HepG2 (cell line): Measurements from ENCODE around the gene ICE1. TPM values are rescaled to one million over a fixed set of nuclear protein-coding genes. Genes with fewer than 3 reads are reported as not detected.

Experiments
- CENPX ChIP-seq: sonication (generic); formaldehyde crosslinking; IDR thresholded peaks from 2 replicates; pipeline ENCODE4 v1.9.0; 2021; ENCODE audit warnings: mild to moderate bottlenecking, missing genetic modification reagents, moderate library complexity
- GFI1 ChIP-seq: sonication (generic); formaldehyde crosslinking; IDR thresholded peaks from 2 replicates; pipeline ENCODE4 v1.5.0; 2020; ENCODE audit warnings: missing genetic modification reagents, mild to moderate bottlenecking, borderline replicate concordance
- HCFC1 ChIP-seq: fragments of 150-350 bp; IDR thresholded peaks from 2 replicates; pipeline ENCODE4 v1.6.1; 2014; ENCODE audit warnings: low read depth, low read length
- NCOA5 ChIP-seq: sonication (generic); formaldehyde crosslinking; IDR thresholded peaks from 2 replicates; pipeline ENCODE4 v1.4.0; 2020; ENCODE audit warnings: missing genetic modification reagents
- NFYB ChIP-seq: sonication (generic); formaldehyde crosslinking; IDR thresholded peaks from 2 replicates; pipeline ENCODE4 v1.4.0; 2020; ENCODE audit warnings: missing genetic modification reagents
- PAX8 ChIP-seq: sonication (generic); formaldehyde crosslinking; IDR thresholded peaks from 2 replicates; pipeline ENCODE4 v1.8.0; 2022; ENCODE audit warnings: mild to moderate bottlenecking, missing genetic modification reagents, borderline replicate concordance
- PLRG1 ChIP-seq: fragments of 450-650 bp; conservative IDR thresholded peaks from 2 replicates; pipeline ENCODE4 v1.6.1; 2016
- POGZ ChIP-seq: sonication (generic); formaldehyde crosslinking; IDR thresholded peaks from 2 replicates; pipeline ENCODE4 v1.4.0; 2020; ENCODE audit warnings: mild to moderate bottlenecking, missing genetic modification reagents
- RARA ChIP-seq: IDR thresholded peaks from 2 replicates; pipeline ENCODE4 v1.6.1; 2016; ENCODE audit warnings: missing genetic modification reagents, missing compliant biosample characterization
- RFX1 ChIP-seq: fragments of 450-650 bp; IDR thresholded peaks from 2 replicates; pipeline ENCODE4 v1.6.1; 2017
- SPEN ChIP-seq: sonication (generic); formaldehyde crosslinking; IDR thresholded peaks from 2 replicates; pipeline ENCODE4 v1.5.1; 2020; ENCODE audit warnings: low read depth, mild to moderate bottlenecking, missing genetic modification reagents
- TAF1 ChIP-seq: sonication (generic); formaldehyde crosslinking; IDR thresholded peaks from 2 replicates; pipeline ENCODE4 v1.4.0; 2020; ENCODE audit warnings: missing genetic modification reagents
- TBL1XR1 ChIP-seq: fragments of 150-350 bp; IDR thresholded peaks from 2 replicates; pipeline ENCODE4 v1.6.1; 2014; ENCODE audit warnings: borderline replicate concordance, low read length; ENCODE audit not compliant: partially characterized antibody
- TGIF2 ChIP-seq: IDR thresholded peaks from 2 replicates; pipeline ENCODE4 v1.6.1; 2016; ENCODE audit warnings: control low read depth, missing compliant biosample characterization
- ZFP82 ChIP-seq: sonication (generic); formaldehyde crosslinking; IDR thresholded peaks from 2 replicates; pipeline ENCODE4 v1.5.1; 2020; ENCODE audit warnings: mild to moderate bottlenecking, missing genetic modification reagents, borderline replicate concordance
- ZNF121 ChIP-seq: sonication (generic); formaldehyde crosslinking; IDR thresholded peaks from 2 replicates; pipeline ENCODE4 v1.5.0; 2020; ENCODE audit warnings: mild to moderate bottlenecking, missing genetic modification reagents
- ZNF282 ChIP-seq: fragments of 450-650 bp; IDR thresholded peaks from 2 replicates; pipeline ENCODE4 v1.6.1; 2018; ENCODE audit not compliant: partially characterized antibody
- ZNF33B ChIP-seq: sonication (generic); formaldehyde crosslinking; IDR thresholded peaks from 2 replicates; pipeline ENCODE4 v1.5.1; 2020; ENCODE audit warnings: mild to moderate bottlenecking, missing genetic modification reagents
- ZNF34 ChIP-seq: sonication (generic); formaldehyde crosslinking; IDR thresholded peaks from 2 replicates; pipeline ENCODE4 v1.4.0; 2020; ENCODE audit warnings: mild to moderate bottlenecking, missing genetic modification reagents, borderline replicate concordance
- ZNF510 ChIP-seq: sonication (generic); formaldehyde crosslinking; IDR thresholded peaks from 2 replicates; pipeline ENCODE4 v1.4.0; 2020; ENCODE audit warnings: low read depth, mild to moderate bottlenecking, missing genetic modification reagents
- ZNF556 ChIP-seq: sonication (generic); formaldehyde crosslinking; IDR thresholded peaks from 2 replicates; pipeline ENCODE4 v1.4.0; 2020; ENCODE audit warnings: mild to moderate bottlenecking, missing genetic modification reagents, borderline replicate concordance
- ZNF615 ChIP-seq: sonication (generic); formaldehyde crosslinking; IDR thresholded peaks from 2 replicates; pipeline ENCODE4 v1.5.0; 2020; ENCODE audit warnings: mild to moderate bottlenecking, missing genetic modification reagents, borderline replicate concordance
- ZNF782 ChIP-seq: sonication (generic); formaldehyde crosslinking; IDR thresholded peaks from 2 replicates; pipeline ENCODE4 v1.4.0; 2020; ENCODE audit warnings: missing genetic modification reagents, mild to moderate bottlenecking, borderline replicate concordance
- polyA plus RNA-seq, 8 experiments: library from polyadenylated mRNA; depleted of rRNA in 3 of 8; stranded (reverse) in 7 of 8; unstranded in 1 of 8; fragments of >200 nt; fragmentation: Illumina TruSeq in 4 of 8; extraction: Trizol in 4 of 8; gene quantifications; 2 replicates each; pipeline versions ENCODE4 v1.2.1 to v1.2.3, GENCODE V29; 2011 to 2016; ENCODE audit warnings: low read depth in 4 of 8, missing spikeins in 1 of 8, mixed read lengths in 1 of 8; ENCODE audit not compliant: insufficient read depth in 1 of 8
- total RNA-seq, 5 experiments: library from RNA; depleted of rRNA; stranded (reverse); fragments of >200 nt; fragmentation: Illumina TruSeq; extraction: Trizol; gene quantifications; 2 replicates each; pipeline ENCODE4 v1.2.3, GENCODE V29; 2016; ENCODE audit warnings: low read depth in 1 of 5
- TF ChIP-seq, protein P1 (sequence below): sonication (generic); formaldehyde crosslinking; IDR thresholded peaks from 2 replicates; pipeline ENCODE4 v1.8.0; 2022; ENCODE audit warnings: missing genetic modification reagents, mild to moderate bottlenecking, borderline replicate concordance
- TF ChIP-seq, protein P2 (sequence below): conservative IDR thresholded peaks from 2 replicates; pipeline ENCODE4 v1.6.1; 2018; ENCODE audit warnings: missing genetic modification reagents
- TF ChIP-seq, protein P3 (sequence below): sonication (generic); formaldehyde crosslinking; IDR thresholded peaks from 2 replicates; pipeline ENCODE4 v1.8.0; 2022; ENCODE audit warnings: mild to moderate bottlenecking, missing genetic modification reagents, moderate library complexity
- TF ChIP-seq, protein P4 (sequence below): sonication (generic); formaldehyde crosslinking; IDR thresholded peaks from 2 replicates; pipeline ENCODE4 v1.5.0; 2020; ENCODE audit warnings: missing genetic modification reagents

ICE1 gene
- total and polyA plus RNA-seq, 2 of the 13 experiments (the other 11 are each of a cell fraction or from before 2014, with no cell fraction given) = 9.1 to 27.6 TPM

DNA sequence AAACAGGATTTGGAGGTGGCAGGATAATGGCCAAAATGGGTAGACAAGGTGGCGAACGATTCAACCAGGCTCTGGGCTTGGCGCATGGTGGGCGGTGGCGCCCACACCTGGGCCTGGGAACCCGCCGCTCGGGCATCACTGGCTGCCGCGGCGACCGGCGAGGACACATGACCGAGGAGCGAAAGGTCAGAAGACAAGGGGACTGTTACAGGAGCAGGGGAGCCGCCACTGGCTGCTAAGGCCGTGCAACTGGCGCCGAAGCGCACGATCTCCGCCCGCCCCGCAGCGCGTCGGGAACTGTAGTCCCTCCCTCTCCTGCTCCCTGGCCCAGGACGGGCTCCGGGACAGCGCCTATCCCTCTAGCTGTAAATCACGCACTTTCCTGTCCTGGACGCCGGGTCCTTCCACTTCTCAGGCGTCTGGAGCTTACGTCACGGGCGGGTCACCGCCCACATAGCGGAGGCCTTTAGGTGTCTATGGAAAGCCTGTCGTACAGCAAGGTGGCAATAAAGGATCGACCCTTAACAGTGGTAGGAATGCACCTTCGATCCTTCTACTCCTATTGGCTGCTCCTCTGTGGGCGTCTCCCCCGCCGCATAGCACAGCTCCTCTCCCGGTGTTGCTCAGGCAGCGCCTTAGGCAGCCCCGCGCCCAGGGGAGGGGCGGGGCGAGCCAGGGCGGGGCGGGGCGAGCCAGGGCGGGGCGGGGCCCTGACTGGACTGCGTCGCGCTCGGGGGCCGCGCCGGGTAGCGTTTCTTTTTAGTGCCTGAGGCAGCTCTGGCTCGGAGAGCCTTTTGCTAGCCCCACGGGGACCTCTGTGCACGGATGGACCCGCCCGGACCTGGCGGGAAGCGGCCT, at the start of gene ICE1 (continued):
- TF ChIP-seq ZNF615 (CRISPR knock-in tag) (no peak), ZNF510 (no peak), ZFP82 (CRISPR knock-in tag) (no peak), GFI1 (CRISPR knock-in tag) (peak; percentile 88; the same call in 1 of the 2 replicates), ZNF282 (no peak), TBL1XR1 (peak; percentile 54), ZNF33B (CRISPR knock-in tag) (0 out of 2 replicates have a peak, but pooled peaks have one; percentile 11), ZNF556 (CRISPR knock-in tag) (peak; percentile 81), ZNF34 (CRISPR knock-in tag) (0 out of 2 replicates have a peak, but pooled peaks have one; percentile 30), ZNF121 (CRISPR knock-in tag) (0 out of 2 replicates have a peak, but pooled peaks have one; percentile 26), NCOA5 (CRISPR knock-in tag) (no peak), TAF1 (peak; percentile 80), ZNF782 (CRISPR knock-in tag) (peak; percentile 81; the same call in 1 of the 2 replicates), CENPX (CRISPR knock-in tag) (no peak), TGIF2 (CRISPR knock-in tag) (0 out of 2 replicates have a peak, but pooled peaks have one; percentile 34), POGZ (CRISPR knock-in tag) (peak; percentile 66; the same call in 1 of the 2 replicates), HCFC1 (peak; percentile 84), PAX8 (CRISPR knock-in tag) (no peak), PLRG1 (no peak), RFX1 (0 out of 2 replicates have a peak, but pooled peaks have one; percentile 21), NFYB (CRISPR knock-in tag) (peak; percentile 61), SPEN (CRISPR knock-in tag) (peak; percentile 86), RARA (CRISPR knock-in tag) (peak; percentile 65)
- TF ChIP-seq, protein P1, sequence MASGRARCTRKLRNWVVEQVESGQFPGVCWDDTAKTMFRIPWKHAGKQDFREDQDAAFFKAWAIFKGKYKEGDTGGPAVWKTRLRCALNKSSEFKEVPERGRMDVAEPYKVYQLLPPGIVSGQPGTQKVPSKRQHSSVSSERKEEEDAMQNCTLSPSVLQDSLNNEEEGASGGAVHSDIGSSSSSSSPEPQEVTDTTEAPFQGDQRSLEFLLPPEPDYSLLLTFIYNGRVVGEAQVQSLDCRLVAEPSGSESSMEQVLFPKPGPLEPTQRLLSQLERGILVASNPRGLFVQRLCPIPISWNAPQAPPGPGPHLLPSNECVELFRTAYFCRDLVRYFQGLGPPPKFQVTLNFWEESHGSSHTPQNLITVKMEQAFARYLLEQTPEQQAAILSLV (CRISPR knock-in tag) = 0 out of 2 replicates have a peak, but pooled peaks have one; percentile 23
- TF ChIP-seq, protein P2, sequence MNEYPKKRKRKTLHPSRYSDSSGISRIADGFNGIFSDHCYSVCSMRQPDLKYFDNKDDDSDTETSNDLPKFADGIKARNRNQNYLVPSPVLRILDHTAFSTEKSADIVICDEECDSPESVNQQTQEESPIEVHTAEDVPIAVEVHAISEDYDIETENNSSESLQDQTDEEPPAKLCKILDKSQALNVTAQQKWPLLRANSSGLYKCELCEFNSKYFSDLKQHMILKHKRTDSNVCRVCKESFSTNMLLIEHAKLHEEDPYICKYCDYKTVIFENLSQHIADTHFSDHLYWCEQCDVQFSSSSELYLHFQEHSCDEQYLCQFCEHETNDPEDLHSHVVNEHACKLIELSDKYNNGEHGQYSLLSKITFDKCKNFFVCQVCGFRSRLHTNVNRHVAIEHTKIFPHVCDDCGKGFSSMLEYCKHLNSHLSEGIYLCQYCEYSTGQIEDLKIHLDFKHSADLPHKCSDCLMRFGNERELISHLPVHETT (CRISPR knock-in tag) = 0 out of 2 replicates have a peak, but pooled peaks have one; percentile 66
- TF ChIP-seq, protein P3, sequence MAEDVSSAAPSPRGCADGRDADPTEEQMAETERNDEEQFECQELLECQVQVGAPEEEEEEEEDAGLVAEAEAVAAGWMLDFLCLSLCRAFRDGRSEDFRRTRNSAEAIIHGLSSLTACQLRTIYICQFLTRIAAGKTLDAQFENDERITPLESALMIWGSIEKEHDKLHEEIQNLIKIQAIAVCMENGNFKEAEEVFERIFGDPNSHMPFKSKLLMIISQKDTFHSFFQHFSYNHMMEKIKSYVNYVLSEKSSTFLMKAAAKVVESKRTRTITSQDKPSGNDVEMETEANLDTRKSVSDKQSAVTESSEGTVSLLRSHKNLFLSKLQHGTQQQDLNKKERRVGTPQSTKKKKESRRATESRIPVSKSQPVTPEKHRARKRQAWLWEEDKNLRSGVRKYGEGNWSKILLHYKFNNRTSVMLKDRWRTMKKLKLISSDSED (CRISPR knock-in tag) = 0 out of 2 replicates have a peak, but pooled peaks have one; percentile 44
- TF ChIP-seq, protein P4, sequence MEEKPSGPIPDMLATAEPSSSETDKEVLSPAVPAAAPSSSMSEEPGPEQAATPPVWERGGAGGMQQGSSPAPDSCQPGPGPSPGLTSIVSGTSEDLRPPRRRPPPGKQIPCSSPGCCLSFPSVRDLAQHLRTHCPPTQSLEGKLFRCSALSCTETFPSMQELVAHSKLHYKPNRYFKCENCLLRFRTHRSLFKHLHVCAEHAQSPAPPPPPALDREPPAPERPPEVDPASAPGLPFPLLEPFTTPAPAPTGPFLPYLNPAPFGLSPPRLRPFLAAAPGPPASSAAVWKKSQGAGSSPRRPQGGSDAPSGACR (CRISPR knock-in tag) = peak; percentile 80; the same call in 1 of the 2 replicates
